Measurements from ENCODE around the gene WNT4. TPM values are rescaled to one million over a fixed set of nuclear protein-coding genes. Genes with fewer than 3 reads are reported as not detected.

Gene WNT4
- total and polyA plus RNA-seq, 8 donors: 0.69 to 17.6 (median 4.0) TPM

DNA sequence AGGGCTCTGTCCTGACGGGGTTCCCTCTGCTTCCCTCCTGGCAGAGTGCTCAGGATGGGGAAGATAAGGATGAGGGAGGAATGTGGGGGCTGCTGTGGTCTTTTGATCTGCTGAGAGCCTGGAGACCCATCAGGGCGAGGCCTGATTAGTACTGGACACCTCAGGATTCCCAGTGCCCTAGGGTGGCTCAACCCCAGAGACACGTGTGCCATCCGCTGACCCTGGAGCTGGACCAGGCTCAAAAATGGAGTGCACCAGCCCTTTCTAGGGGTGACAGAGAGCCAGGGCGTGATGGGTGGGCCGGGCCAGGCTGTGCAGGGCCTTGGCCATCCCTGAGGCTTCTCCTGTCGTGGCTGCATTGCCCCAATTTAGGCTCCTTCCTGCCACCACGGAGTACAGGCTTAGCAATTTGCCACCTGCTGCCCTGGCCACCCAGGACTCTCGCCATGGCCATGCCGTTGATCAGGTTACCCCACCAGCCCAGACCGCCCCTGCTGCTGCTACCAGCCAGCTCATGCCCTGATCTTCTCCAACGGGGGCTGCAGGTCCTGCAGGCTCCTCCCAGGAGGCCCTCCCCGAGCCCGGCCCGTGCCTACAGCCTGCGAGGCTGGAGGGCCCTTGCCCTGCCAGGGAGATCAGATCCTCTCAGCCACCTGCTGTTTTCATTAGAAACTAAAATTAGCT, 9.5 kb downstream of the WNT4 start:
- Histone ChIP-seq H3K9me3 (no peaks in the 10 kb centered on the region), H3K27me3 (no peaks in the 10 kb centered on the region), H3K4me3 (no peak overlapping the region), H3K4me1 (no peaks in the 10 kb centered on the region), H3K36me3 (no peaks in the 10 kb centered on the region), H3K27ac (no peak overlapping the region)
- ATAC-seq (peak in 1 of 4 donors; percentile 9), FAIRE-seq (no peak), DNase-seq (no peak)
- intact Hi-C loops (cut with DNase I): loop anchor here in 2 of 3 donors (10.0 kb wide), 3 partner anchors 271 to 511 kb away; partner anchors contain the start of gene C1QC (in 2 of the 2)
- TF ChIP-seq, protein P1, sequence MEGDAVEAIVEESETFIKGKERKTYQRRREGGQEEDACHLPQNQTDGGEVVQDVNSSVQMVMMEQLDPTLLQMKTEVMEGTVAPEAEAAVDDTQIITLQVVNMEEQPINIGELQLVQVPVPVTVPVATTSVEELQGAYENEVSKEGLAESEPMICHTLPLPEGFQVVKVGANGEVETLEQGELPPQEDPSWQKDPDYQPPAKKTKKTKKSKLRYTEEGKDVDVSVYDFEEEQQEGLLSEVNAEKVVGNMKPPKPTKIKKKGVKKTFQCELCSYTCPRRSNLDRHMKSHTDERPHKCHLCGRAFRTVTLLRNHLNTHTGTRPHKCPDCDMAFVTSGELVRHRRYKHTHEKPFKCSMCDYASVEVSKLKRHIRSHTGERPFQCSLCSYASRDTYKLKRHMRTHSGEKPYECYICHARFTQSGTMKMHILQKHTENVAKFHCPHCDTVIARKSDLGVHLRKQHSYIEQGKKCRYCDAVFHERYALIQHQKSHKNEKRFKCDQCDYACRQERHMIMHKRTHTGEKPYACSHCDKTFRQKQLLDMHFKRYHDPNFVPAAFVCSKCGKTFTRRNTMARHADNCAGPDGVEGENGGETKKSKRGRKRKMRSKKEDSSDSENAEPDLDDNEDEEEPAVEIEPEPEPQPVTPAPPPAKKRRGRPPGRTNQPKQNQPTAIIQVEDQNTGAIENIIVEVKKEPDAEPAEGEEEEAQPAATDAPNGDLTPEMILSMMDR (IDR thresholded peaks at IDR 0.05): no peak
- WGBS, 2 donors: 84 to 85% methylated on average over 16 of the region's 16 CpGs

DNA sequence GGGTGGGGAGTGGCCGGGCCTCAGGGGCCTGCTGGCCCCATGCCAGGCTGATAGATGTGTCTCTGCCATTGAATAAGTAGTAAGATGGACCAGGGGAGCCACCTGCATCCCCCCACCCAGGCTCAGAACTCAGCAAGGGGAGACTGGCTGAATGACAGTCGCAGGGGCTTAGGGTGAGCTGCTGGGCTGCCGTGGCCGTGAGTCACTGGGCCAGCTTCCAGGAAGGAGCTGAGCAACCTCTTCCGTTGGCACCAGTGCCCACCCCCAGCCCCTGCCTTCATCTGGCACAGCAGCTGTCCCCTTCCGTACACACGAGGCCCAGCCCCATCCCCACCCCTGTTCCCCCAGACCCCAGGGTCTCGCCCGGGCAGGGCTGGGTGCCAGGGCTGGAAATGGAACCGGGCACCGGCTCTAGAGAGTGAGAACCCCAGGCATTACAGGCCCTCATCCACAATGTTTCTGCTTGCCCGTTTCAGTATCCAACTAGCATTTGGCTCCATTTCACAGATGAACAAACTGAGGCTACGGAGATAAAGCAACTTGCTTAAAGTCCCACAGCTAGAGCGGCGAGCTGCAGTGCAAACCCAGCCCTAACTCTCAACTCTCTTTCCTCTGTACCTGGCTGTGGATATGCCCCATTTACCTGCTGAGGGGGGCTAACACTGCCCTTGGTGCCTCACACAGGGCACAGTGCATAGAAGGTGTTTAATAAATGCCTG, 10.2 kb downstream of the WNT4 start:
- Histone ChIP-seq H3K4me3 (no peak overlapping the region), H3K27ac (no peak overlapping the region), H3K4me1 (no peaks in the 10 kb centered on the region), H3K9me3 (no peaks in the 10 kb centered on the region), H3K27me3 (no peaks in the 10 kb centered on the region), H3K36me3 (no peaks in the 10 kb centered on the region)
- intact Hi-C loops (cut with DNase I): loop anchor here in 2 of 3 donors (10.0 kb wide), 3 partner anchors 272 to 512 kb away; partner anchors contain the start of gene C1QC (in 2 of the 2)
- FAIRE-seq: no peak
- TF ChIP-seq, protein P1 (IDR thresholded peaks at IDR 0.05): no peak
- whole genome bisulfite sequencing, 2 donors: 67 to 69% methylated on average over 15 of the region's 15 CpGs
- ATAC-seq: peak in 3 of 4 donors; percentile 32 to 62 (median 38)
- DNase-seq: peak in 1 of 6 donors; percentile 44

- Histone ChIP-seq H3K27me3 (no peaks in the 10 kb centered on the region), H3K27ac (no peak overlapping the region), H3K9me3 (no peaks in the 10 kb centered on the region), H3K36me3 (no peaks in the 10 kb centered on the region), H3K4me1 (no peaks in the 10 kb centered on the region), H3K4me3 (no peak overlapping the region)
- DNase-seq: peak in 5 of 6 donors; percentile 37 to 89 (median 71)
- peak; percentile 72 to 85 (median 76) for ATAC-seq
- WGBS, 2 donors: 16 to 17% methylated on average over 10 of the region's 10 CpGs
- intact Hi-C loops (cut with DNase I): loop anchor here in 2 of 3 donors (10.0 kb wide), 3 partner anchors 273 to 513 kb away; partner anchors contain the start of gene C1QC (in 2 of the 2)
- TF ChIP-seq, protein P1 (IDR thresholded peaks at IDR 0.05): peak; percentile 75 to 82 (median 78)
- no peak for FAIRE-seq
Observed at GRCh38 chr1:22131875-22132486, 10.9 kb downstream of the WNT4 start.

DNA sequence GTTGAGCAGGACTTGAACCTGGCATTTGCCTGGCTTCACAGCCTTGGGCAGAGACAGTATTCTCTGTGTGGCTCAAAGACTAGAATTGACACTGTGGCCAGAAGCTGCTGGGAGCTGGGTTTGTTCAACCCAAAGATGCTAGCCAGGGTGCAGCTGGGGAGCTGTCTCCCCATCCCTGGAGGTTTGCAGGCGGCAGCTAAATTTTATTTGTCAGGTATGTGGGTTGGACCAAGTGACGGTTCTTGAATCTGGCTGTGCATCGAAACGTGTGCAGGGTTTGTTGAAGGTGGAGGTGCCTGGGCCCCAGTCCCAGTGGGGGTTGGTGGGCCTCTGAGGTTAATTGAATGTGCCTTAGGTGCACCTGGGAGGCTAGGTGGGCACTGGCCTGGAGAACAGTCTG, 11.8 kb downstream of the WNT4 start:
- intact Hi-C loops (cut with DNase I): loop anchor here in 2 of 3 donors (10.0 kb wide), 3 partner anchors 274 to 514 kb away; partner anchors contain the start of gene C1QC (in 2 of the 2)

More for the DNA sequence above, 11.8 kb downstream of the WNT4 start:
- no peaks in the 10 kb centered on the region for H3K36me3 ChIP-seq
- H3K27me3 ChIP-seq: no peaks in the 10 kb centered on the region
- FAIRE-seq (no peak), ATAC-seq (no peak), DNase-seq (no peak)
- H3K4me1 ChIP-seq: no peaks in the 10 kb centered on the region
- TF ChIP-seq, protein P1 (IDR thresholded peaks at IDR 0.05): no peak
- no peaks in the 10 kb centered on the region for H3K9me3 ChIP-seq
- 85 to 87% methylated on average over 4 of the region's 4 CpGs for WGBS, 2 donors
- no peak overlapping the region for H3K27ac ChIP-seq
- no peak overlapping the region for H3K4me3 ChIP-seq
